ENCODE results near the gene LRRK1.

GRCh38 chr15:100944986-100945385 lies 25.8 kb downstream of the LRRK1 start:
- TF ChIP-seq POLR2AphosphoS5 (IDR thresholded peaks at IDR 0.05; ENCODE audit: low read depth, low read length) (no peak), POLR2A (IDR thresholded peaks at IDR 0.05; ENCODE audit: low read depth, low read length) (no peak)

All from GM12891 (cell line).